Epidermal melanocyte (primary cell): Measurements from ENCODE around the gene MYO15B.

Experiments
- DNase-seq: peaks from one replicate; pipeline ENCODE4 v3.0.0; 2011; ENCODE audit warnings: low spot score; ENCODE audit not compliant: insufficient read length

The MYO15B gene

DNA sequence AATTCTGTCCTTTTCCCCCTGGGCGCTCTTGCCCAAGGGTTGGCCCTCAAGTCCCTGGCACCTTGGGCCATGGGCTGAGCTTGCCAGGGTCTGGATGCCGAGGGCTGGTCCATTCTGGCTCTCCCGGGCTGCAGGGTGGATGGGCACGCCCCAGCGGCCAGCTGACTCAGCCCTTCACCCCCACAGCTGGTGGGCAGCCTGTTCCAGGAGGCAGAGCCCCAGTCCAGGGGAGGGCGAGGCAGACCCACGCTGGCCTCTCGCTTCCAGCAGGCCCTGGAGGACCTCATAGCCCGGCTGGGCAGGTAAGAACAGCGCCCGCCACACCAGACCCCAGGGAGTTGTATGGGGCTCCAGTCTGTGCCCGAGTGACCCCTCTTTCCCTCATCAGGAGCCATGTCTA is 15.0 kb downstream of the MYO15B start:
- no peak for DNase-seq

DNA sequence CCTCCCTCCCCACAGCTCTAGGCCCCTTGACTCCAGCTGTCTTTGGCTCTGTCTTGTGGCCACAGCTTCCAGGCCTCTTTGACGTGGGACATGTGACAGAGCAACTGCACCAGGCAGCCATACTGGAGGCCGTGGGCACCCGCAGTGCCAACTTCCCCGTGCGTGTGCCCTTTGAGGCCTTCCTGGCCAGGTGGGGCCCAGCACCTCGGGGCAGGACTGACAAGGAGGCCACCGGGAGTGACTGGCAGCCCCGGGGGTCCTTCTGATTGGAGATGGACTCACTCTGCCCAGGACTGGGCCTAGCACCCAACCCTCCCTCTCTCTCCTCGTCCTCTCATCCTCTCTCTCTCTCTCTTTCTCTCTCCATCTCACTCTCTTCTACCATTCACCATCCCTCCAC is 15.5 kb downstream of the MYO15B start:
- DNase-seq = no peak

GRCh38 chr17:75604034-75604695 is 16.6 kb downstream of the MYO15B start:
- no peak for DNase-seq

DNA sequence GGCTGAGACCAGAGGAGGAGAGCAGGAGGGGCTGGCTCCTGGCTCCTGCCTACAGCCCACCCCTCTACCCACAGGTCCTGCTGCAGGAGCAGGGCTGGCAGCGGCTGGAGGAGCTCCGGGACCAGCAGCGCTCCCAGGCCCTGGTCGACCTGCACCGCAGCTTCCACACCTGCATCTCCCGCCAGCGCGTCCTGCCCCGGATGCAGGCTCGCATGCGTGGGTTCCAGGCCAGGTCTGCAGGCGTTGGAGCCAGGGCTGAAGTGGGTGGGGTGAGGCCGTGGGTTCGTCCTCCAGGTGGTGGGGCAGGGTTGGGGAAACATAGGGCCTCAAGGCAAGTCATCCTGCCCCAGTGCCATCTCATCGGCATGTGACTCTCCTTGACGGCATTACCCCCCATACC is 18.2 kb downstream of the MYO15B start:
- DNase-seq = no peak

- DNase-seq = no peak
Observed at GRCh38 chr17:75607086-75607485, 19.5 kb downstream of the MYO15B start.

DNA sequence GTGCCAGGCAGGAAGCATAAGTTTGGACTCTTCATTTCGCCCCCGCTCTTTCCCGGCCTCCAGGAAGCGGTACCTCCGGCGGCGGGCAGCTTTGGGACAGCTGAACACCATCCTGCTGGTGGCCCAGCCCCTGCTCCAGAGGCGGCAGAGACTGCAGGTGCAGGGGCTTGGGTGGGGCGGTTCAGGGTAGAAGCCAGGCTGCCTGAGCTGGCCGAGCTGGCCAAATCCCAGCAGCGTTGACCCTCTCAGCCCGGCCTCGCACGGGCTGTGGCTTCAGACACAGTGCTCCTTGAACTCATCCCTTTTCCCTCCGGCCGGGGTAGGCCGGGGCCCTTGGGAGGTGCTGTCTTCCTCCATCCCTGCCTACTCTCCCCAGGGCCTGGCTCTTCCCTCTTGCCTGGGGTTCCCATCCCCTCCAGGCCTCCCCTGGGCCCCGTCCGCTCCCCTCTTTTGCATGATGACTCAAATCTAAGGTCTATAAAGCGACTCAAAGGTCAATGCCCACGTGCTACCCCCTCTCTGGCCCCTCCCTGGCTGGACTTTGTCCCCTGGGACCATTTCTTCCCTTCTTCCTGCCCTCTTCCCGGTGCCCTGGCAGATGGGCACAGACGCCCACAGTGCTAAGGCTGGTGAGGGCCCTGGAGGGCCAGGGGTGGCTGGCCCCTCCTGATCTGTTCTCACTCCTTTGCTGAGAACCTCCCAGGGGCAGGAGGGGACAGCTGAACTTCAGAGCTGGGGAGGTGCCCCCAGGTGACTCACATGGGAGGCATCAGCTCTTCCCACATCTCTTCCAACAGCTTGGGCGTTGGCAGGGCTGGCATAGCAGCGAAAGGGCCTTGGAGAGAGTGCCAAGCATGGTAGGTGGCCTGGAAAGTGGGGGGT is 22.7 kb downstream of the MYO15B start:
- no peak for DNase-seq

DNA sequence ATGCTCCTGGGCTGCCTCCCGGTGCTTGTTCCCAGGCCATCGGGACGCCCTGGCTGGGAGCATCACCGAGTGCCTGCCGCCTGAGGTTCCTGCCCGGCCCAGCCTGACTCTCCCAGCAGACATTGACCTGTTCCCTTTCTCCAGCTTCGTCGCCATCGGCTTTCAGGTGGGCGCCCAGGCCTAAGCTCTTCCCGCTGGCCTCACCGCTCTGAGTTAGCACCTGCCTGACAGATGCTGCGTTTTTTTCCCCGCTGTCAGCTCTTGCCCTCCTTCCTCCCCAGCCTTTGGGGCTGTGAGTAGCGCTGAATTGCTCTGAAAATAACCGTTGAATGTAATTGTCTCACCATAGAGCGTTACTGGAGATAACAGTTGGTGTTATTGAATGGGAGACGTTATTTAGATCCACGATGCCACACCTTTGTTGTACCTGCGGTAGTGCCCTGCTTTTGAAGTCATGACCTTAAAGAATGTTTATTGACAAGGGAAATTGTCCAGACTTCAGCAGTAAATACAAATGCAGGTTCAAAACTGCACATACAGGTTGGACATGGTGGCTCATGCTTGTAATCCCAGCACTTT is 24.3 kb downstream of the MYO15B start:
- DNase-seq = no peak

GRCh38 chr17:75612906-75613626 is 25.5 kb downstream of the MYO15B start:
- DNase-seq = no peak

GRCh38 chr17:75614006-75614405 is 26.4 kb downstream of the MYO15B start:
- no peak for DNase-seq

DNA sequence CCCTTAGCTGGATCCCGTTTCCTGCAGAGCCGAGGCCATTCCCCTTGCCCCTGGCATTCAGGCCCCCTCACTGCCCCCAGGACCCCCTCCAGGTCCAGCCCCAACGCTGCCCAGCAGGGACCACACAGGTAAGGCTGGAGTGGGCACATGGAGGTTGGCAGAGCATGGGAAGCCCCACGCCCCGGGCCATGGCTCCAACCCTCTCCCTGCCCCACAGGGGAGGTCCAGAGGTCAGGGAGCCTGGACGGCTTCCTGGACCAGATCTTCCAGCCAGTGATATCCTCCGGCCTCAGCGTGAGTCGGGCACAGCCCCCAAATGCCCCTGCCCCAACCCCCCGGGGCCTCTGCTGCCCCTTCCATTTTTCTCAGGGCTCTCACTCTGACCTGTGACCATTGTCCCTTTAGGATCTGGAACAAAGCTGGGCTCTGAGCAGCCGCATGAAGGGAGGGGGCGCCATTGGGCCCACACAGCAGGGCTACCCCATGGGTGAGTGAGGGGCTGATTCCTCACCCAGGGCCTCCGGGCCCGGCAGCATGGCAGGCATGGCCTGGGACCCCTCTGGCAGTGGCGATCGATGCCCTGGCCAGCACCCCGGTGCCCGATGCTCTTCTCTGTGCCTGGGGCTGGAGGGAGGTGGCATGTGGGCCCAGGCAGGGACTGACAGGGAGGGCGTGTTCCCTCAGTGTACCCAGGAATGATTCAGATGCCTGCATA is 27.1 kb downstream of the MYO15B start:
- DNase-seq = no peak

DNA sequence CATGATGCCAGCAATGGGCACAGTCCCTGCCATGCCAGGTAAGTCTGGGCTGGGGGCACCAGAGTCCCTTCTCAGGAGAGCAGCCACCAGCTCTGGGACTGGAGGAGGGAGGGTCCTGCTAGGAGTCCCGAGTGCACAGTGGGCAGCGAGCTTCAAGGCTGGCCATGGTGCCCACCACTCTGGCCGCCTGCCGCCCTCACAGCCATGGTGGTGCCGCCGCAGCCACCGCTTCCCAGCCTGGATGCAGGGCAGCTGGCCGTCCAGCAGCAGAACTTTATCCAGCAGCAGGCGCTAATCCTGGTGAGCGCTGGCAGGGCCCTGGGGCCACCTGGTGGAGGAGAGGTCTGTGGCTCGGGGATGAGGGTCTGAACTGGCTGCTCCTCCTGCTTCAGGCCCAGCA is 27.7 kb downstream of the MYO15B start:
- no peak for DNase-seq

GRCh38 chr17:75616521-75617122 is 29.0 kb downstream of the MYO15B start:
- no peak for DNase-seq

DNA sequence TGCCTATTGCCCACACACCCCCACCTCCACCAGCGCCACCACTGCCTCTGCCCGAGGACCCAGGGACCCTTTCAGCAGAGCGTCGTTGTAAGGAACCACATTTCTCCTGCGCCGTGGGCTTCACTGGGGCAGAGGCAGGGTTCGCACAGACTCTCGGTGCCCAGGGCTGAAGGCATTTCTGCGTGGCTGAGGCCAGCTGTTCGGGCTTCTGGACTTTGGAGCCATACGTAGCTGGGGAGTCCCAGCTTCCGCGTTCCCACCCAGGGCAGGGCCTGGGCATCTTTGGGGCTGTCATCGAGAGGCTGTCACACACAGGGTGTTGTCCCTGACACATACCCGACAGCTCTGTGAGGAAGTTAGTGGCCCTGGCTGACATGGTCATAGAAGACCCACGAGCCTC is 29.6 kb downstream of the MYO15B start:
- DNase-seq = no peak

DNA sequence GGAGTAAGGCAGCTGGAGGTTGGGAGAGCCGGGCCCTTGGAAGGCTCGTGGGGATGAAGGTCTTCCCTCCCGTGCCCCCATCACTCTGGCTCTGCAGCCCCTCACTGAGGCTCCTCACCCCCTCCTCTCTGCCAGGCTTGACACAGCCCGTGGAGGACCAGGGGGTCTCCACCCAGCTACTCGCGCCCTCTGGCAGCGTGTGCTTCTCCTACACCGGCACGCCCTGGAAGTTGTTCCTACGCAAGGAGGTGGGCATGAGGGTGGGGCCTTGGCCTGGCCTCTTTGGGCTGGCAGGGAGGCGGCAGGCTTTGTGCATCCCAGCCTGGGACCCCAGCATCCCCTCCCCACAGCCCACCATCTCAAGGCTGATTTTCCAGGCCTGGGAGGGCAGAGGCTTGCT is 30.1 kb downstream of the MYO15B start:
- DNase-seq = no peak

GRCh38 chr17:75619506-75620431 is 32.2 kb downstream of the MYO15B start:
- DNase-seq = no peak

GRCh38 chr17:75621489-75621888 is 33.9 kb downstream of the MYO15B start:
- DNase-seq = no peak

GRCh38 chr17:75622076-75622475 is 34.5 kb downstream of the MYO15B start:
- no peak for DNase-seq

GRCh38 chr17:75622771-75623273 is 35.2 kb downstream of the MYO15B start:
- no peak for DNase-seq

- no peak for DNase-seq
Observed at GRCh38 chr17:75623386-75623785, 35.8 kb downstream of the MYO15B start.

GRCh38 chr17:75624021-75624420 is 36.4 kb downstream of the MYO15B start:
- no peak for DNase-seq
